ENCODE results near the gene PLB1.

Gene PLB1

GRCh38 chr2:28666496-28667184 lies 170.8 kb downstream of the PLB1 start:
- no peak overlapping the region for H3K4me3 ChIP-seq (ENCODE audit: low read depth, low read length)
- DNase-seq (ENCODE audit: low read depth), result no peak
- TF ChIP-seq CTCF (IDR thresholded peaks at IDR 0.05; ENCODE audit: insufficient read depth, low read depth, low read length, missing control alignments), result no peak

GRCh38 chr2:28667261-28667660 lies 171.4 kb downstream of the PLB1 start:
- no peak for DNase-seq (ENCODE audit: low read depth)
- no peak overlapping the region for H3K4me3 ChIP-seq (ENCODE audit: low read depth, low read length)
- TF ChIP-seq CTCF (IDR thresholded peaks at IDR 0.05; ENCODE audit: insufficient read depth, low read depth, low read length, missing control alignments), result no peak

- DNase-seq (ENCODE audit: low read depth), result no peak
- TF ChIP-seq CTCF (IDR thresholded peaks at IDR 0.05; ENCODE audit: insufficient read depth, low read depth, low read length, missing control alignments), result no peak
- H3K4me3 ChIP-seq (ENCODE audit: low read depth, low read length), result no peak overlapping the region
These were observed 172.4 kb downstream of the PLB1 start for GRCh38 chr2:28668106-28668814.

GRCh38 chr2:28668880-28669279 lies 173.0 kb downstream of the PLB1 start:
- H3K4me3 ChIP-seq (ENCODE audit: low read depth, low read length), result no peak overlapping the region
- DNase-seq (ENCODE audit: low read depth), result no peak
- TF ChIP-seq CTCF (IDR thresholded peaks at IDR 0.05; ENCODE audit: insufficient read depth, low read depth, low read length, missing control alignments), result no peak

GRCh38 chr2:28670856-28671255 lies 175.0 kb downstream of the PLB1 start:
- no peak for DNase-seq (ENCODE audit: low read depth)
- H3K4me3 ChIP-seq (ENCODE audit: low read depth, low read length), result no peak overlapping the region
- TF ChIP-seq CTCF (IDR thresholded peaks at IDR 0.05; ENCODE audit: insufficient read depth, low read depth, low read length, missing control alignments), result no peak

GRCh38 chr2:28673338-28673737 lies 177.5 kb downstream of the PLB1 start:
- no peak for DNase-seq (ENCODE audit: low read depth)
- no peak for TF ChIP-seq CTCF (IDR thresholded peaks at IDR 0.05; ENCODE audit: insufficient read depth, low read depth, low read length, missing control alignments)
- no peak overlapping the region for H3K4me3 ChIP-seq (ENCODE audit: low read depth, low read length)
